Measurements from ENCODE around the gene AP3B1. TPM values are rescaled to one million over a fixed set of nuclear protein-coding genes. Genes with fewer than 3 reads are reported as not detected.

The AP3B1 gene
- total RNA-seq, 1 experiment from 2014 or later = 50.3 TPM

GRCh38 chr5:77972469-77973252, 321.8 kb downstream of the AP3B1 start:
- no peak for DNase-seq (ENCODE audit: low spot score)
- ChIA-PET POLR2A (no interaction called here), CTCF (interaction anchor here (0.9 kb wide), 1 partner anchor 12 kb away, joined by 4 read pairs; no protein-coding TSS in a partner anchor)
- Mint-ChIP-seq H3K9me3 (no peaks in the 10 kb centered on the region; the same call in 1 of the 2 replicates), H3K36me3 (no peaks in the 10 kb centered on the region; the same call in 1 of the 2 replicates), H3K27ac (no peak overlapping the region), H3K4me3 (peak overlapping the region; percentile 63), H3K4me1 (peaks cover 13% of the 10 kb centered on the region), H3K27me3 (ENCODE audit: low read depth) (peaks cover 98% of the 10 kb centered on the region)
- TF ChIP-seq ZNF121 (CRISPR knock-in tag; IDR thresholded peaks at IDR 0.05) (no peak), MAX (CRISPR knock-in tag; IDR thresholded peaks at IDR 0.05) (peak; percentile 41; the same call in 1 of the 2 replicates), GABPB1 (CRISPR knock-in tag; IDR thresholded peaks at IDR 0.05) (no peak), JAZF1 (CRISPR knock-in tag; IDR thresholded peaks at IDR 0.05) (no peak), ZNF317 (CRISPR knock-in tag; IDR thresholded peaks at IDR 0.05; ENCODE audit: borderline replicate concordance, low read depth) (0 out of 2 replicates have a peak, but pooled peaks have one; percentile 33)
- ATAC-seq = peak; percentile 66

- TF ChIP-seq ZNF121 (CRISPR knock-in tag; IDR thresholded peaks at IDR 0.05) = no peak
- TF ChIP-seq SMAD4 (CRISPR knock-in tag; IDR thresholded peaks at IDR 0.05) = no peak
- TF ChIP-seq ZBTB21 (CRISPR knock-in tag; IDR thresholded peaks at IDR 0.05; ENCODE audit: borderline replicate concordance) = no peak
- no peak for TF ChIP-seq ZNF317 (CRISPR knock-in tag; IDR thresholded peaks at IDR 0.05; ENCODE audit: borderline replicate concordance, low read depth)
- no peak for TF ChIP-seq RELA (CRISPR knock-in tag; IDR thresholded peaks at IDR 0.05; ENCODE audit: borderline replicate concordance)
- TF ChIP-seq STAT6 (CRISPR knock-in tag; conservative IDR thresholded peaks at IDR 0.05; ENCODE audit: low read depth) = no peak
- TF ChIP-seq USF2 (CRISPR knock-in tag; IDR thresholded peaks at IDR 0.05) = no peak
- no peak for TF ChIP-seq ZNF219 (CRISPR knock-in tag; IDR thresholded peaks at IDR 0.05; ENCODE audit: borderline replicate concordance)
- no peak for TF ChIP-seq ZSCAN18 (CRISPR knock-in tag; IDR thresholded peaks at IDR 0.05)
- no peak for TF ChIP-seq IRF2 (CRISPR knock-in tag; IDR thresholded peaks at IDR 0.05; ENCODE audit: borderline replicate concordance, low read depth)
- TF ChIP-seq PRRX2 (CRISPR knock-in tag; IDR thresholded peaks at IDR 0.05) = no peak
- TF ChIP-seq CDX4 (CRISPR knock-in tag; IDR thresholded peaks at IDR 0.05; ENCODE audit: borderline replicate concordance) = no peak
- no peak for TF ChIP-seq ATF1 (CRISPR knock-in tag; IDR thresholded peaks at IDR 0.05)
- TF ChIP-seq NFE2L1 (CRISPR knock-in tag; IDR thresholded peaks at IDR 0.05) = no peak
- no peak for TF ChIP-seq TCF7 (CRISPR knock-in tag; IDR thresholded peaks at IDR 0.05; ENCODE audit: low read depth)
- POLR2A ChIA-PET = no interaction called here
- no peaks in the 10 kb centered on the region; the same call in 1 of the 2 replicates for H3K9me3 Mint-ChIP-seq
- H3K36me3 Mint-ChIP-seq = no peaks in the 10 kb centered on the region
- DNase-seq (ENCODE audit: low spot score) (no peak), ATAC-seq (no peak)
- peak overlapping the region; percentile 59 for H3K4me3 Mint-ChIP-seq
- H3K27me3 Mint-ChIP-seq (ENCODE audit: low read depth) = peaks cover 99% of the 10 kb centered on the region
- CTCF ChIA-PET = interaction anchor here (0.9 to 1.9 kb wide), 2 partner anchors 13 kb away, joined by 4 to 6 read pairs; no protein-coding TSS in a partner anchor
- H3K4me1 Mint-ChIP-seq = peaks cover 13% of the 10 kb centered on the region
- H3K27ac Mint-ChIP-seq = no peak overlapping the region
These were observed 322.6 kb downstream of the AP3B1 start for GRCh38 chr5:77971776-77972468.
